ENCODE measurements around the gene TAF4B.
"Not testable (repeated sequence)": the region's sequence is repeated elsewhere in the genome, so short reads cannot be mapped to it uniquely, and the experiment has no call there.

TAF4B gene

GRCh38 chr18:26370037-26370436, 143.8 kb downstream of the TAF4B start:
- no peak for DNase-seq (ENCODE audit: low read depth in 2 of 2, low spot score in 1 of 2)

DNA sequence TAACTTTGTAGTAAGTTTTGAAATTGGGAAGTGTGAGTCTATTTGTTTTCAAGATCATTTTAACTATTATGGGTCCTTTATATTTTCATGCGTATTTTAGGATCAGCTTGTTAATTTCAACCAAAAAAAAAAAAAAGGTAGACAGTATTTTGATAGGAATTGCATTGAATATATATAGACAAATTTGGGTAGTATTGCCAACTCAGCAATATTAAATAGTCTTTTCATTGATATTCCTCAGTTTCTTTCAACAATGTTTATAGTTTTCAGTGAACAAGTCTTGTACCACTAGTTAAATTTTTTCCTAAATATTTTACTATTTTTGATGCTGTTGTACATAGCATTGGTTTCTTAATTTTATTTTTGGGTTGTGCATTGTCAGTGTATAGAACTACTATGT, 149.9 kb downstream of the TAF4B start:
- no peak for DNase-seq (ENCODE audit: low read depth in 2 of 2, low spot score in 1 of 2)

GRCh38 chr18:26378701-26379100, 152.5 kb downstream of the TAF4B start:
- no peak for DNase-seq (ENCODE audit: low read depth in 2 of 2, low spot score in 1 of 2)

DNA sequence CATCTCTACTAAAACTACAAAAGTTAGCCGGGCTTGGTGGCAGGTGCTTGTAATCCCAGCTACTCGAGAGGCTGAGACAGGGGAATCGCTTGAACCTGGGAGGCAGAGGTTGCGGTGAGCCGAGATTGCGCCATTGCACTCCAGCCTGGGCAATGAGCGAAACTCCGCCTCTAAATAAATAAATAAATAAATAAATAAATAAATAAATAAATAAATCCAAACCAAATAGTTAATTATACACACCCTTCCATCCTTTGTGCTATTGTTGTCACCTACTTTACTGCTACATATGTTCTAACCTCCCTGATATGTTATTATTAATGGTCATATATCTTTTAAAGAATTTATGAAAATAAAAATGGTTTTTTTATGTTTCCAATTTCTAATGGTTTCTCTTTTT, 155.3 kb downstream of the TAF4B start:
- not testable (repeated sequence) for DNase-seq (ENCODE audit: low read depth in 2 of 2, low spot score in 1 of 2)

GRCh38 chr18:26383454-26384270, 157.4 kb downstream of the TAF4B start:
- DNase-seq (ENCODE audit: low read depth in 2 of 2, low spot score in 1 of 2), result no peak

DNA sequence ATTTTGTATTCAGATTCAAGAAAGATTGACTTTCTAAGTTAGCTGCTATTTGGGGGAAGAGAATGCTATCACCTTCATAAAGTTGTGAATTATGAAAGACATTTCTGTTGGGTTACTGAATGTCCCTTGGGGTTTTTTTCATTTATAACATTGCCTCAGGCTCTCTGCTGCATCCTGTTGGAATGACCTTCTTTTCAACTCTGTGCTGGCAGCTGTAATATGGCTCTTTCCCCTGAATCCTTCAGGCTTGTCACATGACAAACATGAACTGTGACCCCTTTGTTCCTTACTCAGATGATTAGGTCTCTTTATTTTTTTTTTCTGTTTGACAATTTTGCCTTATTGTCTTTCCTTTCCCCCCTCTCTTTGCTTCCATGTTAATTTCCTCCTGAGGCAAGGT, 159.8 kb downstream of the TAF4B start:
- no peak for DNase-seq (ENCODE audit: low read depth in 2 of 2, low spot score in 1 of 2)

DNA sequence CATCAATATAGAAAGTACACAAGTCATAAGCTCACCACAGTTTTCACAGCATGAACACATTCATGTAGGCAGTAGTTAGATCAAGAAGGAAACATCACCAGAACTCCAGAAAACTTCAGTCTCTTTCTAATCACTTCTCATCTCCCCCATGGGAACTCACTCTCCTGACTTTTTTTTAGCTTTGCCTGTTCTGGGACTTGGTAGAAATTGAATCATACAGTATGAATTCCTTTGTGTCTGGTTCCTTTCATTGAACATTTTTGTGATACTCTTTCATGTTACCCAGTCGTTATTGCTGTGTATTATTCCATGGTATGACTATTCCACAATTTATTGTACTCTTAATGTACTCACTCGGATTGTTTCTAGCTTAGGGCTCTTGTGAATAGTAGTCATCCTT, 160.2 kb downstream of the TAF4B start:
- no peak for DNase-seq (ENCODE audit: low read depth in 2 of 2, low spot score in 1 of 2)

- DNase-seq (ENCODE audit: low read depth in 2 of 2, low spot score in 1 of 2), result no peak
Observed at GRCh38 chr18:26394047-26394654, 167.9 kb downstream of the TAF4B start.

DNA sequence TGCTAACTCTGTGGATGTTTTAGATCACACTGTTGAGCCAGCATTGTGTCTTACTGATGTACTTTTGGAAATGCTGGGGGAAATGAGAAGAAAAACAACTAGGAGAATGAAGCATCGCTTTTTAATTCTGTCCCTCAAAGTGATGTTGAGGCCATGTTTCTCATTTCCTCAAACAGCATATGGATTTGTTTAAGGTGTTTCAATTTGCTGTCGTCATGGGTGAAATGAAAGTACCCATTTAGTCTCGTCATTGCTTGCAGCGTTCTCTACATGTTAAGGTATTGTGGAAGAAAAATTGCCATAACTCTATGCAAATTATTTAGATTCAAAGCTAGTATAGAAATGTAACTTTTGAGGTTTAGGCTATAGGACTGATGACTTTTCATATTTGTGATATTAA, 170.8 kb downstream of the TAF4B start:
- DNase-seq (ENCODE audit: low read depth in 2 of 2, low spot score in 1 of 2), result no peak

DNA sequence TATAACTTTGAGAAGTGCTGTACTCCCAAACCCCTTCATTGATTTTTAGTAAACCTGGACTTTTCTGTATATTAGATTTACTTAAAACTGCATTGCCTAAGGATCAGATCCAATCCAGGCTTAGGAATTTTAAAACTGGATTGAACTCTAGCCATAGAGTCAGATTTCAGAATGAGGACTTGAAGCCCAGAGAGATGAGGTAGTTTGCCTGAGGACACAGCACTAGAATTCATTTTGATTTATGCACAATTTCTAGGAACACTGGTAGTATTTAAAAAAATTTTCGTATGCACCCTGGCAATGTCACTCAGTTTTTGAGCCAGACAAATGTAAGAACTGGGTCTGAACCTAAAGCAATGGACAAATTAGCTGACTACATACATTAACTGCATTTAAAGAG, 177.2 kb downstream of the TAF4B start:
- no peak for DNase-seq (ENCODE audit: low read depth in 2 of 2, low spot score in 1 of 2)

DNA sequence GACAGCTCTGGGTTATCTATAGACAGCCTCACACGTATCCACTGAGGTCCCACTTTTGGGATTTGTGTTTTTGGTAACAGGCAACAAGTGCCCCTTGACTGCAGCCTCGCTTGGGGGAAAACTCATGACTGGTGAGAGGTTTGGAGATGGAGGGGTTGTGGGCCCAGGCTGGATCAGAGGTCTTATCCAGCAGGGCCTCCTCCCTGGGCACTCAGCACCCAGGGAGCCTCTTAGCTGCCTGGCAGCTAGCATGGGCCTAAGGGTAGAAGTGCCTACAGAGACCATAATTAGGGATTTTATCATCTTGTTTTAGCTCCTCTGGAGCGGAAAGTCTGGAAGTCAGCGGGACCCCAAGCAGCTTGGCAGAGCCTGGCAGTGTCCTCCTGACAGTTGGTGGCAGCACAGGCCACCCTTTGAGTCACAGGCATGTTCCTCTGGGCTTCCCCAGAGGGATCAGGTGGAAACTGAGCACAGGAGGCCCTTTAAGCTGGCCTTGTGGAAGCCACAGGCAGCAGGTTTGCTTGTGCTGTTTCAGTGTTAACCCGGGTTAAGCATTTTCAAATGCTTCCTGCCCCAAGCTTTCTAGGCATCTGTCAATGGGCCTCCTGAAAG, 179.1 kb downstream of the TAF4B start:
- no peak for DNase-seq (ENCODE audit: low read depth in 2 of 2, low spot score in 1 of 2)

- DNase-seq (ENCODE audit: low read depth in 2 of 2, low spot score in 1 of 2), result no peak
Observed at GRCh38 chr18:26406324-26406723, 180.1 kb downstream of the TAF4B start.

DNA sequence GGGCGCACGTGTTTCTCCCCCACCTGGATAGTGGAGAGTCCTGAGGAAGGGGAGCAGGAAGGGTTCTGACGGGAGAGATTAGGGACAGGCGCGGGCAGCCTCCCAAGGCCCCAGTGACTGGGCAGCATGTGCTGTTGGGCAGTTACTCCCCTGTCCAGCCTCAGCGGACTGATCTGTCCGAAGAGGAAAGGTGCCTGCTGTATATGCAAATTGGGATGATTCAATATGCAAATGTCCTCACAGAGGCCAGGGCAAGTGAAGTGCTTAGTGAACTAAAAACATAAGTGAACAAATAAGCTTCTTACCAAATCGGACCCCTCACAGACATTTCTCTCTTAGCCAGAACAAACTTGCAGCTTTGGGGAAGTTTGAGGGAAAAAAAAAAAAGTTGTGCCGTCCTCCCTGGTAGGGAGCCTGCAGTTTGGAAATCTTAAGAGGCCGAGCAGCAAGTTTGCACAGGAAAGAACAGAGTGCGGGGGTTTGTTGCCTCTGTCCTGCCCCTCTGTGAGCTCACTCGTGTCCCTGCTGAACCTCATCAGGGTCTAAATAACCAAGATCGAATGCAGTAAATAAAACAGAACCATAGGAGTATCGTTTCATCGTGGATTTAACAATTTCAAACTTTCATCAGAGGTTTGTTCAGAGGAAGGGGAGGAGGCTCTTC, 180.7 kb downstream of the TAF4B start:
- no peak for DNase-seq (ENCODE audit: low read depth in 2 of 2, low spot score in 1 of 2)

- no peak for DNase-seq (ENCODE audit: low read depth in 2 of 2, low spot score in 1 of 2)
Observed at GRCh38 chr18:26407736-26408601, 181.7 kb downstream of the TAF4B start.

- no peak for DNase-seq (ENCODE audit: low read depth in 2 of 2, low spot score in 1 of 2)
Observed at GRCh38 chr18:26409091-26409490, 182.8 kb downstream of the TAF4B start.

DNA sequence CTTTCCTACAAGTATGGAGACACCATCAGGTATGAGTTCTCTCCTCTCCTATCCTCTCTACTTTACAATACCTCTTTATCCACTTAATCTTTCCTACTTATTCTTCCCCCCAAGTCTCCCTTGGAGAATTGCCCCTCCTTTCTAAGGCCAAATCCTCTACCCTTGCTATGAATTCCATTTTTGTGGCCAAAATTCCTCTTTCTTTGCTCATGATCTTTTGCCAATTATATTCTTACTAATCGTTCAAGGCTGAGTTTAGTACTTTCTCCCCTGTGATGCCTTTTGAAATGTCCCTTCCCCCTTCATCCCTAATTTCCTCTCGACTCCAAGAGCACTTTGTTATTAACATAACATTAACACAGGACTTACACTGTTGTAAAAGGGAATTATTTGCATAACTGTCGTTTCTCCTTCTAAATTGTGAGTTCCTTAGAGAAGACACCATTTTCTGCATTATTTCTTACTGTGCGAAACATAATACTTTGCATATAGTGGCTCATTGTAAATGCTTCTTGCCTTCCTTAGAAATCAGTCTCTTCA, 188.7 kb downstream of the TAF4B start:
- no peak for DNase-seq (ENCODE audit: low read depth in 2 of 2, low spot score in 1 of 2)

DNA sequence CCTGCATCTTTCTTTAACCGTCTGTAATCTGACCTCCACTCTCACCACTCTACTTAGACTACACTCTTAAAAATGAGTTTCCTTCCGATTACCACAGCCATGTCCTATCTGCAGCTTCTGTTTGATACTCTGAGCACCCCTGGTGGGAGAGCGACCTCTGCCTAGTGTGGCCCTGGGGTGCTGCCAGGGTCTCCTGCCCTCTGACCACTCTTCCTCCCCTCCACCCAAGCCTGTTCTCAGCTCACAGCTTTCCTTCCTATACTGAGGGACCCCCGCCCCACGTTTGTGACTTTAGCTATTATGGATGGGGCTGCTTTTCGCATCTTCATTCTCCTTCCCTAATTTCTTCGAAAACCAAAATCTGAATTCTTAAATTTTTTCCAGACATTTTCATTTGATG, 189.4 kb downstream of the TAF4B start:
- DNase-seq (ENCODE audit: low read depth in 2 of 2, low spot score in 1 of 2), result no peak

GRCh38 chr18:26416652-26417150, 190.5 kb downstream of the TAF4B start:
- DNase-seq (ENCODE audit: low read depth in 2 of 2, low spot score in 1 of 2), result no peak

- DNase-seq (ENCODE audit: low read depth in 2 of 2, low spot score in 1 of 2), result no peak
Observed at GRCh38 chr18:26417190-26417589, 190.9 kb downstream of the TAF4B start.

GRCh38 chr18:26418225-26418624, 192.0 kb downstream of the TAF4B start:
- DNase-seq (ENCODE audit: low read depth in 2 of 2, low spot score in 1 of 2), result no peak

Measured in stimulated activated CD8-positive, alpha-beta memory T cell treated with anti-CD3 and anti-CD28 coated beads, Interleukin-4, amount 100 ng/mL, for 4 hours (primary cell).